ENCODE measurements around the gene GABARAPL2. TPM values are rescaled to one million over a fixed set of nuclear protein-coding genes. Genes with fewer than 3 reads are reported as not detected.

The GABARAPL2 gene
- total RNA-seq, 1 donor from 2014 or later = 79.0 TPM

Other genes starting within 250 kb of the GABARAPL2 start
- gene CFDP1, start 132.9 kb upstream of the GABARAPL2 start, total RNA-seq = 91.5 and 94.6 TPM in 2 replicates
- gene TMEM170A, start 101.7 kb upstream of the GABARAPL2 start, total RNA-seq = 57.4 and 61.6 TPM in 2 replicates
- 7.7 and 8.4 TPM in 2 replicates for gene CHST6, start 70.9 kb upstream of the GABARAPL2 start, total RNA-seq
- 0.24 and 0.93 TPM in 2 replicates for gene CHST5, start 30.3 kb upstream of the GABARAPL2 start, total RNA-seq
- 10.8 and 13.1 TPM in 2 replicates for gene TMEM231, start 10.1 kb upstream of the GABARAPL2 start, total RNA-seq
- gene ADAT1, start 56.9 kb downstream of the GABARAPL2 start, total RNA-seq = 61.2 and 65.8 TPM in 2 replicates
- gene KARS1, start 81.3 kb downstream of the GABARAPL2 start, total RNA-seq = 126 and 127 TPM in 2 replicates
- 42.1 and 43.0 TPM in 2 replicates for gene TERF2IP, start 81.4 kb downstream of the GABARAPL2 start, total RNA-seq
- gene CPHXL2, start 110.6 kb downstream of the GABARAPL2 start, total RNA-seq = not detected in 2 replicates
- not detected in 2 replicates for gene DUXB, start 135.1 kb downstream of the GABARAPL2 start, total RNA-seq
- not detected in 2 replicates for gene CPHXL, start 160.1 kb downstream of the GABARAPL2 start, total RNA-seq